HCT116 (cell line): Measurements from ENCODE around the gene SETD2. TPM values are rescaled to one million over a fixed set of nuclear protein-coding genes. Genes with fewer than 3 reads are reported as not detected.

ENCODE experiments used
- ATAC-seq: fragments of 200-7000 bp; cut with Tn5 transposase; 2 replicates; pipeline ENCODE4 v1.9.1; 2020; ENCODE audit warnings: mild to moderate bottlenecking, moderate library complexity
- BruUV-seq: library from RNA; stranded (reverse); fragments of 400-500 nt; replicated peaks from 2 replicates; lab custom pipeline; 2021; lab: Mats Ljungman, UMichigan
- CTCF ChIA-PET: fragments of 300-600 bp; sonication (Branson Sonifier 250); formaldehyde crosslinking; loops from one replicate; lab custom pipeline; 2021; ENCODE audit warnings: antibody characterized with exemption; lab: Charles Lee
- POLR2A ChIA-PET: fragments of 300-600, 350-600 bp; sonication (Branson Sonifier 250); formaldehyde crosslinking; loops from one replicate; lab custom pipeline; 2021; ENCODE audit warnings: antibody characterized with exemption; lab: Charles Lee
- RAD21 ChIA-PET, 2 experiments: fragments of 300-600 bp; sonication (Branson Sonifier 250); formaldehyde crosslinking; loops; one replicate each; lab custom pipeline; 2023; ENCODE audit warnings: low total read pairs in 2 of 2; ENCODE audit not compliant: uncharacterized antibody in 2 of 2, unreplicated experiment in 2 of 2, low non-redundant PET in 1 of 2; lab: Charles Lee
- DNase-seq: peaks from one replicate; pipeline ENCODE4 v3.0.0-alpha.2; 2010; ENCODE audit warnings: low read depth, low spot score
- H2AFZ ChIP-seq: fragments of 200-600 bp; shearing (Covaris generic), sonication (generic); 2 replicates; pipeline ENCODE4 v1.6.1; 2017; ENCODE audit warnings: low read depth, mixed run types, mixed read lengths, antibody characterized with exemption, low read length; ENCODE audit not compliant: poor library complexity, severe bottlenecking
- H3K27ac ChIP-seq: 2 replicates; pipeline ENCODE4 v1.5.1; 2012; ENCODE audit warnings: low read depth, low read length
- H3K27me3 ChIP-seq: fragments of 200-600 bp; sonication (generic); 2 replicates; pipeline ENCODE4 v1.6.1; 2016; ENCODE audit warnings: mixed run types, low read length, mixed read lengths; ENCODE audit not compliant: insufficient read depth
- H3K36me3 ChIP-seq, 2 experiments: fragments of 200-500 bp in 1 of 2; fragments of 200-600 bp in 1 of 2; sonication (Bioruptor generic) in 1 of 2; sonication (generic) in 1 of 2; 2 replicates each; pipeline versions ENCODE4 v1.5.1 to v1.6.1; 2014 to 2016; ENCODE audit warnings: low read length in 2 of 2, inconsistent platforms in 1 of 2, mixed read lengths in 1 of 2, mixed run types in 1 of 2; ENCODE audit not compliant: insufficient read depth in 2 of 2, control insufficient read depth in 1 of 2
- H3K4me1 ChIP-seq, 2 experiments: fragments of 200-600 bp in 1 of 2; sonication (generic) in 1 of 2; 2 replicates each; pipeline versions ENCODE4 v1.5.1 to v1.6.1; 2012 to 2017; ENCODE audit warnings: low read length in 2 of 2, inconsistent platforms in 1 of 2, mild to moderate bottlenecking in 1 of 2, mixed read lengths in 1 of 2, mixed run types in 1 of 2, moderate library complexity in 1 of 2; ENCODE audit not compliant: insufficient read depth in 2 of 2, control insufficient read depth in 1 of 2
- H3K4me2 ChIP-seq: fragments of 200-600 bp; sonication (generic); 2 replicates; pipeline ENCODE4 v1.6.1; 2017; ENCODE audit warnings: mixed run types, low read length, mixed read lengths
- H3K4me3 ChIP-seq, 2 experiments: fragments of 200-600 bp in 1 of 2; sonication (generic) in 1 of 2; replicated peaks in 1 of 2; 2 replicates each; pipeline ENCODE4 v1.5.1; 2011 to 2016; ENCODE audit warnings: low read length in 2 of 2, control low read depth in 1 of 2, low read depth in 1 of 2, mild to moderate bottlenecking in 1 of 2, mixed read lengths in 1 of 2, mixed run types in 1 of 2
- H3K79me2 ChIP-seq: fragments of 200-600 bp; sonication (generic); 2 replicates; pipeline ENCODE4 v1.6.1; 2017; ENCODE audit warnings: mild to moderate bottlenecking, mixed run types, low read length, moderate library complexity, mixed read lengths; ENCODE audit not compliant: insufficient read depth
- H3K9ac ChIP-seq: fragments of 200-600 bp; sonication (generic); 2 replicates; pipeline ENCODE4 v1.6.1; 2016; ENCODE audit warnings: low read length, mixed read lengths
- H3K9me2 ChIP-seq: fragments of 200-600 bp; sonication (generic), shearing (Covaris generic); 2 replicates; pipeline ENCODE4 v1.6.1; 2017; ENCODE audit warnings: mixed run types, mild to moderate bottlenecking, moderate library complexity; ENCODE audit not compliant: insufficient read depth
- H3K9me3 ChIP-seq, 2 experiments: fragments of 200-500 bp in 1 of 2; fragments of 200-600 bp in 1 of 2; sonication (Bioruptor generic) in 1 of 2; sonication (generic) in 1 of 2; 2 replicates each; pipeline ENCODE4 v1.6.1; 2014 to 2017; ENCODE audit warnings: low read length in 2 of 2, mixed read lengths in 2 of 2, inconsistent platforms in 1 of 2, low read depth in 1 of 2, mild to moderate bottlenecking in 1 of 2, mixed run types in 1 of 2, moderate library complexity in 1 of 2; ENCODE audit not compliant: control insufficient read depth in 1 of 2, insufficient read depth in 1 of 2
- H4K20me1 ChIP-seq: fragments of 200-600 bp; sonication (generic), shearing (Covaris generic); 2 replicates; pipeline ENCODE4 v1.6.1; 2017; ENCODE audit warnings: mixed run types, mild to moderate bottlenecking, moderate library complexity; ENCODE audit not compliant: insufficient read depth
- ATF3 ChIP-seq: IDR thresholded peaks from 2 replicates; pipeline ENCODE4 v1.6.1; 2012
- CBX3 ChIP-seq: IDR thresholded peaks from 2 replicates; pipeline ENCODE4 v1.6.1; 2012; ENCODE audit warnings: low read depth
- EGR1 ChIP-seq: IDR thresholded peaks from 2 replicates; pipeline ENCODE4 v1.6.1; 2012; ENCODE audit warnings: low read depth
- ELF1 ChIP-seq: IDR thresholded peaks from 2 replicates; pipeline ENCODE4 v1.6.1; 2012; ENCODE audit warnings: low read depth, borderline replicate concordance
- FOSL1 ChIP-seq: IDR thresholded peaks from 2 replicates; pipeline ENCODE4 v1.6.1; 2012; ENCODE audit warnings: low read depth
- JUND ChIP-seq: IDR thresholded peaks from 2 replicates; pipeline ENCODE4 v1.6.1; 2012
- MAX ChIP-seq: IDR thresholded peaks from 2 replicates; pipeline ENCODE4 v1.6.1; 2012
- POLR2A ChIP-seq: IDR thresholded peaks from 2 replicates; pipeline ENCODE4 v1.7.0; 2011; ENCODE audit warnings: borderline replicate concordance; ENCODE audit not compliant: insufficient read depth, insufficient read length; ENCODE audit errors: extremely low read depth
- POLR2AphosphoS5 ChIP-seq: IDR thresholded peaks from 2 replicates; pipeline ENCODE4 v1.6.1; 2011; ENCODE audit warnings: mild to moderate bottlenecking, low read depth, low read length, moderate library complexity
- RAD21 ChIP-seq: IDR thresholded peaks from 2 replicates; pipeline ENCODE4 v1.6.1; 2012; ENCODE audit warnings: low read depth, mild to moderate bottlenecking
- REST ChIP-seq: IDR thresholded peaks from 2 replicates; pipeline ENCODE4 v1.6.1; 2012; ENCODE audit warnings: low read depth
- SP1 ChIP-seq: IDR thresholded peaks from 2 replicates; pipeline ENCODE4 v1.6.1; 2012; ENCODE audit warnings: low read depth
- TCF7L2 ChIP-seq: IDR thresholded peaks from 2 replicates; pipeline ENCODE4 v1.7.0; 2011; ENCODE audit warnings: borderline replicate concordance, inconsistent platforms; ENCODE audit not compliant: insufficient read depth, insufficient read length; ENCODE audit errors: extremely low read depth
- ZNF274 ChIP-seq: fragments of 200-500 bp; sonication (Bioruptor generic); IDR thresholded peaks from 2 replicates; pipeline ENCODE4 v1.6.1; 2014; ENCODE audit warnings: mild to moderate bottlenecking, low read depth, low read length, inconsistent platforms
- intact Hi-C: fragments of 100-400 bp; cut with micrococcal nuclease; formaldehyde crosslinking; loops from 2 replicates; pipeline ENCODE4 v1.10.0; 2022
- total RNA-seq: library from RNA; stranded (reverse); gene quantifications from one replicate; pipeline ENCODE4 v1.2.1, GENCODE V29; 2021; ENCODE audit not compliant: unreplicated experiment

The SETD2 gene
- total RNA-seq, 1 experiment from 2014 or later, result 33.0 TPM

- H3K27ac ChIP-seq, result no peak overlapping the region
- BruUV-seq, result no TSS peak
- H3K9me2 ChIP-seq, result no peaks in the 10 kb centered on the region
- intact Hi-C loops, result no loop called here
- H2AFZ ChIP-seq, result no peak overlapping the region
- CTCF ChIA-PET, result no interaction called here
- H3K4me3 ChIP-seq, result no peak overlapping the region
- H3K9ac ChIP-seq, result no peak overlapping the region
- DNase-seq, result no peak
- no peaks in the 10 kb centered on the region for H3K27me3 ChIP-seq
- H3K9me3 ChIP-seq, result no peaks in the 10 kb centered on the region
- H3K4me1 ChIP-seq, result no peaks in the 10 kb centered on the region
- RAD21 ChIA-PET, result no interaction called here
- ATAC-seq, result no peak
- H3K79me2 ChIP-seq, result peaks cover 27% of the 10 kb centered on the region
- POLR2A ChIA-PET, result no interaction called here
- TF ChIP-seq ATF3 (no peak), MAX (no peak), POLR2AphosphoS5 (no peak), RAD21 (no peak), EGR1 (no peak), ZNF274 (no peak), ELF1 (no peak), FOSL1 (no peak), TCF7L2 (no peak), SP1 (no peak), POLR2A (no peak), CBX3 (no peak), REST (no peak), JUND (no peak)
- TF ChIP-seq, all 23 proteins: peak for 0
- Histone ChIP-seq H3K36me3 (peaks cover 0 to 2% of the 10 kb centered on the region in 2 experiments; a peak in 3 of 4 replicates), H3K4me2 (no peak overlapping the region), H4K20me1 (peaks cover 3% of the 10 kb centered on the region; the same call in 1 of the 2 replicates)
These were observed 98.9 kb downstream of the SETD2 start for GRCh38 chr3:47065058-47065457.
